OCI-LY3 (cell line): ENCODE results near the gene INHBE.
"Not testable (repeated sequence)": the region's sequence is repeated elsewhere in the genome, so short reads cannot be mapped to it uniquely, and the experiment has no call there.

ENCODE experiments used
- H2AFZ ChIP-seq: fragments of 200-600, 300-600 bp; shearing (Covaris generic); 2 replicates; pipeline ENCODE4 v1.6.0; 2014; ENCODE audit warnings: antibody characterized with exemption, low read depth, low read length
- H3K27ac ChIP-seq: fragments of 200-600, 300-600 bp; sonication (generic); 2 replicates; pipeline ENCODE4 v1.5.1; 2014; ENCODE audit warnings: mild to moderate bottlenecking, low read length, moderate library complexity, mixed read lengths
- H3K27me3 ChIP-seq: fragments of 200-600, 300-600 bp; sonication (generic); 2 replicates; pipeline ENCODE4 v1.6.1; 2014; ENCODE audit warnings: low read depth, low read length, mixed read lengths
- H3K36me3 ChIP-seq: fragments of 200-600, 300-600 bp; sonication (generic); replicated peaks from 2 replicates; pipeline ENCODE3; 2014; ENCODE audit warnings: low read depth, low read length, mixed read lengths
- H3K4me1 ChIP-seq: fragments of 300-600, 200-600 bp; sonication (generic); 2 replicates; pipeline ENCODE4 v1.6.1; 2014; ENCODE audit warnings: low read length, mixed read lengths
- H3K4me2 ChIP-seq: fragments of 200-600, 300-600 bp; sonication (generic); 2 replicates; pipeline ENCODE4 v1.6.1; 2014; ENCODE audit warnings: low read length, mixed read lengths
- H3K4me3 ChIP-seq: fragments of 300-600, 200-600 bp; sonication (generic); 2 replicates; pipeline ENCODE4 v1.5.1; 2014; ENCODE audit warnings: antibody characterized with exemption, mild to moderate bottlenecking, low read length, moderate library complexity
- H3K79me2 ChIP-seq: fragments of 300-600, 200-600 bp; shearing (Covaris generic); 2 replicates; pipeline ENCODE4 v1.6.1; 2014; ENCODE audit warnings: mild to moderate bottlenecking, low read length, mixed read lengths
- H3K9ac ChIP-seq: fragments of 300-600, 200-600 bp; shearing (Covaris generic); 2 replicates; pipeline ENCODE4 v1.6.0; 2014; ENCODE audit warnings: mild to moderate bottlenecking, low read length, moderate library complexity
- H3K9me3 ChIP-seq: fragments of 200-600, 300-600 bp; shearing (Covaris generic); 2 replicates; pipeline ENCODE4 v1.6.1; 2014; ENCODE audit warnings: low read length, mixed read lengths; ENCODE audit not compliant: insufficient read depth
- H4K20me1 ChIP-seq: fragments of 200-600, 300-600 bp; sonication (generic); 2 replicates; pipeline ENCODE4 v1.6.1; 2016; ENCODE audit warnings: low read length, mixed read lengths; ENCODE audit not compliant: insufficient read depth
- EZH2phosphoT487 ChIP-seq: fragments of 200-600 bp; shearing (Covaris generic); IDR thresholded peaks from 2 replicates; pipeline ENCODE4 v1.6.1; 2018; ENCODE audit warnings: antibody characterized with exemption, mixed run types, low read depth
- TF ChIP-seq, protein P1 (sequence below): fragments of 200-600, 300-600 bp; sonication (generic); IDR thresholded peaks from 2 replicates; pipeline ENCODE4 v1.5.1; 2014; ENCODE audit warnings: antibody characterized with exemption, low read length, low read depth

Gene INHBE

GRCh38 chr12:57438400-57438799 lies 16.7 kb upstream of the INHBE start:
- Histone ChIP-seq H3K36me3 (no peaks in the 10 kb centered on the region), H3K27ac (no peak overlapping the region), H3K27me3 (no peaks in the 10 kb centered on the region), H3K4me2 (no peak overlapping the region), H3K9me3 (no peaks in the 10 kb centered on the region), H3K4me1 (no peaks in the 10 kb centered on the region), H3K4me3 (no peak overlapping the region), H4K20me1 (no peaks in the 10 kb centered on the region), H3K79me2 (no peaks in the 10 kb centered on the region), H3K9ac (no peak overlapping the region), H2AFZ (no peak overlapping the region)
- TF ChIP-seq, protein P1, sequence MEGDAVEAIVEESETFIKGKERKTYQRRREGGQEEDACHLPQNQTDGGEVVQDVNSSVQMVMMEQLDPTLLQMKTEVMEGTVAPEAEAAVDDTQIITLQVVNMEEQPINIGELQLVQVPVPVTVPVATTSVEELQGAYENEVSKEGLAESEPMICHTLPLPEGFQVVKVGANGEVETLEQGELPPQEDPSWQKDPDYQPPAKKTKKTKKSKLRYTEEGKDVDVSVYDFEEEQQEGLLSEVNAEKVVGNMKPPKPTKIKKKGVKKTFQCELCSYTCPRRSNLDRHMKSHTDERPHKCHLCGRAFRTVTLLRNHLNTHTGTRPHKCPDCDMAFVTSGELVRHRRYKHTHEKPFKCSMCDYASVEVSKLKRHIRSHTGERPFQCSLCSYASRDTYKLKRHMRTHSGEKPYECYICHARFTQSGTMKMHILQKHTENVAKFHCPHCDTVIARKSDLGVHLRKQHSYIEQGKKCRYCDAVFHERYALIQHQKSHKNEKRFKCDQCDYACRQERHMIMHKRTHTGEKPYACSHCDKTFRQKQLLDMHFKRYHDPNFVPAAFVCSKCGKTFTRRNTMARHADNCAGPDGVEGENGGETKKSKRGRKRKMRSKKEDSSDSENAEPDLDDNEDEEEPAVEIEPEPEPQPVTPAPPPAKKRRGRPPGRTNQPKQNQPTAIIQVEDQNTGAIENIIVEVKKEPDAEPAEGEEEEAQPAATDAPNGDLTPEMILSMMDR, result no peak
- no peak for TF ChIP-seq EZH2phosphoT487

- TF ChIP-seq EZH2phosphoT487, result no peak
- TF ChIP-seq, protein P1, result no peak
- Histone ChIP-seq H3K27ac (no peak overlapping the region), H3K9ac (no peak overlapping the region), H3K36me3 (no peaks in the 10 kb centered on the region), H3K79me2 (no peaks in the 10 kb centered on the region), H2AFZ (no peak overlapping the region), H3K27me3 (no peaks in the 10 kb centered on the region), H3K4me2 (no peak overlapping the region), H3K4me3 (no peak overlapping the region), H4K20me1 (no peaks in the 10 kb centered on the region), H3K9me3 (no peaks in the 10 kb centered on the region), H3K4me1 (peaks cover under 1% of the 10 kb centered on the region)
Measured at GRCh38 chr12:57439762-57440266, 15.3 kb upstream of the INHBE start.

GRCh38 chr12:57441393-57441792 lies 13.7 kb upstream of the INHBE start:
- H2AFZ ChIP-seq, H3K27ac ChIP-seq, H4K20me1 ChIP-seq: not testable (repeated sequence)

GRCh38 chr12:57441846-57442427 lies 13.2 kb upstream of the INHBE start:
- Histone ChIP-seq H3K27me3 (no peaks in the 10 kb centered on the region), H2AFZ (no peak overlapping the region), H3K79me2 (no peaks in the 10 kb centered on the region), H3K9ac (no peak overlapping the region), H3K4me1 (peaks cover 7% of the 10 kb centered on the region), H3K9me3 (no peaks in the 10 kb centered on the region), H3K27ac (no peak overlapping the region), H3K4me2 (no peak overlapping the region), H4K20me1 (no peaks in the 10 kb centered on the region), H3K36me3 (no peaks in the 10 kb centered on the region), H3K4me3 (no peak overlapping the region)
- no peak for TF ChIP-seq EZH2phosphoT487
- TF ChIP-seq, protein P1, result no peak

More at GRCh38 chr12:57441393-57441792, 13.7 kb upstream of the INHBE start:
- not testable (repeated sequence) for H3K4me1 ChIP-seq, H3K4me3 ChIP-seq, H3K9ac ChIP-seq, H3K27me3 ChIP-seq, H3K4me2 ChIP-seq, H3K36me3 ChIP-seq, H3K79me2 ChIP-seq, H3K9me3 ChIP-seq

DNA sequence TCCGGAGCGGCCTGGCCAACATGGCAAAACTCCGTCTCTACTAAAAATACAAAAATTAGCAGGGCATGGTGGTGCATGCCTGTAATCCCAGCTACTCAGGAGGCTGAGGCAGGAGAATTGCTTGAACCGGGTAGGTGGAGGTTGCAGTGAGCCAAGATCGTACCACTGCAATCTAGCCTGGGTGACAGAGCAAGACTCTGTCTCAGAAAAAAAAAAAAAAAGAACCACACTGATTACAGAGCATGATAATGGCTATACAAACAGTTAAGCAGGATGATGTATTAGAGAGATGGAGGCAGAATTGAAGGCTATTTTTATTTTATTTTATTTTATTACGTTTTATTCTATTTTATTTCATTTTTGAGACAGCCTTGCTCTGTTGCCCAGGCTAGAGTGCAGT lies 10.8 kb upstream of the INHBE start:
- H3K27me3 ChIP-seq, H4K20me1 ChIP-seq, H3K9me3 ChIP-seq, H3K4me2 ChIP-seq, H3K4me3 ChIP-seq, H3K4me1 ChIP-seq, H3K79me2 ChIP-seq, H3K36me3 ChIP-seq, H3K9ac ChIP-seq, H2AFZ ChIP-seq, H3K27ac ChIP-seq: not testable (repeated sequence)
